GM12873 (cell line): Measurements from ENCODE around the gene TMEM45B.

ENCODE experiments used
- CTCF ChIP-seq: IDR thresholded peaks from 2 replicates; pipeline ENCODE4 v1.5.1; 2012; ENCODE audit warnings: low read depth, mild to moderate bottlenecking, moderate library complexity, low read length, control low read depth; ENCODE audit not compliant: insufficient read depth; ENCODE audit errors: missing control alignments

TMEM45B gene

GRCh38 chr11:129896062-129896461 lies 80.4 kb downstream of the TMEM45B start:
- TF ChIP-seq CTCF, result no peak

GRCh38 chr11:129905402-129905801 lies 89.8 kb downstream of the TMEM45B start:
- no peak for TF ChIP-seq CTCF
